OCI-LY1 (cell line): Measurements from ENCODE around the gene OXCT2.
"Not testable (repeated sequence)": the region's sequence is repeated elsewhere in the genome, so short reads cannot be mapped to it uniquely, and the experiment has no call there.

Experiments
- EZH2 ChIP-seq: fragments of 200-600 bp; sonication (generic), shearing (Covaris generic); IDR thresholded peaks from 2 replicates; pipeline ENCODE4 v1.8.0; 2017; ENCODE audit warnings: borderline replicate concordance, mixed run types, mild to moderate bottlenecking, antibody characterized with exemption, low read length, moderate library complexity, mixed read lengths
- TF ChIP-seq, protein P1 (sequence below): fragments of 200-600 bp; sonication (generic), shearing (Covaris generic); IDR thresholded peaks from 2 replicates; pipeline ENCODE4 v1.5.1; 2017; ENCODE audit warnings: mild to moderate bottlenecking, antibody characterized with exemption, low read length, moderate library complexity, mixed read lengths

DNA sequence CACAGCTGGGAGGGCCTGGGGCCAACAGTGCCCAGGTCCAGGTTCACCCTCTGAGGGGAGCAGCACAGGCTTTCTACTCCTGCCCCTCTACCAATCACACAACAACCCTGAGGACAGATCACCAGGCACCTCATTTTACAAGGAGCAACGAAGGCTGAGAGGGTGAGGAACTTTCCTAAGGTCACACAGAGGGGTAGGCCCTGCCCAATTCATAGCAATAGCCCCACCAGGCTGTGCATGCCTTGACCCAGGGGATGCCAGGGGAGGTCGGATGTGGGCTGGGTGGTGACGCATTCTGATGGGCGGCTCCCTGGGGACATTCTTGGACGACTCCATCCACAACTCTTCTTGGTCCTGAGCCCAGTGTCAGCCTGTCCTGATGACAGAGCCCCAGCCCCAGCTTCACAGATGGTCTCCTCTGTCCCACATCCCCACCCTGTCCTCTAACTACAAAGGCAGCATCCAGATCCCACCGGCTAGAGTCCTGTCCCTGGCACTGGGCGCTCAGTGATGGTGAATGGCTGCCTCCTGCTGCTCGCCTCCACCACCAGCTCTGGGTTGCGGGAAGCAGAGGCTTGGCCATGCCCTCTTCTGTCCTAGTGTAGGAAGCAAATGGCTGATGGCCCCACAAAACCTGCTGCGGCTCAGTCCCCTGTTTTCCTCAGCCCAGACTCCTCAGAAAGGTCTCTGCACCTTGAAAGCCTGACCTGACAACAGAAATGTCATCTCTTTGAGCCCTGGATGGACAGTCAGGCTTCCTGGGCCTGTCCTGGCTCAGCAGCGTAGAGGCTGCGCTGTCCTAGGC is 15.4 kb upstream of the OXCT2 start:
- TF ChIP-seq, protein P1, sequence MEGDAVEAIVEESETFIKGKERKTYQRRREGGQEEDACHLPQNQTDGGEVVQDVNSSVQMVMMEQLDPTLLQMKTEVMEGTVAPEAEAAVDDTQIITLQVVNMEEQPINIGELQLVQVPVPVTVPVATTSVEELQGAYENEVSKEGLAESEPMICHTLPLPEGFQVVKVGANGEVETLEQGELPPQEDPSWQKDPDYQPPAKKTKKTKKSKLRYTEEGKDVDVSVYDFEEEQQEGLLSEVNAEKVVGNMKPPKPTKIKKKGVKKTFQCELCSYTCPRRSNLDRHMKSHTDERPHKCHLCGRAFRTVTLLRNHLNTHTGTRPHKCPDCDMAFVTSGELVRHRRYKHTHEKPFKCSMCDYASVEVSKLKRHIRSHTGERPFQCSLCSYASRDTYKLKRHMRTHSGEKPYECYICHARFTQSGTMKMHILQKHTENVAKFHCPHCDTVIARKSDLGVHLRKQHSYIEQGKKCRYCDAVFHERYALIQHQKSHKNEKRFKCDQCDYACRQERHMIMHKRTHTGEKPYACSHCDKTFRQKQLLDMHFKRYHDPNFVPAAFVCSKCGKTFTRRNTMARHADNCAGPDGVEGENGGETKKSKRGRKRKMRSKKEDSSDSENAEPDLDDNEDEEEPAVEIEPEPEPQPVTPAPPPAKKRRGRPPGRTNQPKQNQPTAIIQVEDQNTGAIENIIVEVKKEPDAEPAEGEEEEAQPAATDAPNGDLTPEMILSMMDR = not testable (repeated sequence)
- TF ChIP-seq EZH2 = not testable (repeated sequence)
